Progenitor cell of endocrine pancreas (in vitro differentiated cells): Measurements from ENCODE around the gene FBXO48. TPM values are rescaled to one million over a fixed set of nuclear protein-coding genes. Genes with fewer than 3 reads are reported as not detected.

Experiments used
- DNase-seq: peaks from one replicate; pipeline ENCODE4 v3.0.0; 2021; ENCODE audit warnings: low spot score; ENCODE audit not compliant: unreplicated experiment
- H3K27ac Mint-ChIP-seq: 2 replicates; pipeline ENCODE4 v1.8.0; 2021; ENCODE audit warnings: mild to moderate bottlenecking, moderate library complexity, mixed read lengths
- H3K27me3 Mint-ChIP-seq: 2 replicates; pipeline ENCODE4 v1.8.0; 2021; ENCODE audit warnings: mixed read lengths
- H3K36me3 Mint-ChIP-seq: 2 replicates; pipeline ENCODE4 v1.8.0; 2022; ENCODE audit warnings: mixed read lengths; ENCODE audit not compliant: insufficient read depth
- H3K4me1 Mint-ChIP-seq: 2 replicates; pipeline ENCODE4 v1.8.0; 2021; ENCODE audit warnings: low read depth, mixed read lengths
- H3K4me3 Mint-ChIP-seq: 2 replicates; pipeline ENCODE4 v1.8.0; 2021; ENCODE audit warnings: low read depth, mild to moderate bottlenecking, moderate library complexity, mixed read lengths
- H3K9me3 Mint-ChIP-seq: 2 replicates; pipeline ENCODE4 v1.8.0; 2021; ENCODE audit warnings: low read depth, mixed read lengths
- CTCF ChIP-seq: fragments of 200-600 bp; sonication (generic); IDR thresholded peaks from one replicate; pipeline ENCODE4 v1.5.0; 2021; ENCODE audit warnings: antibody characterized with exemption, mild to moderate bottlenecking; ENCODE audit not compliant: unreplicated experiment
- total RNA-seq: library from RNA; stranded (reverse); gene quantifications from 2 replicates; pipeline ENCODE4 v1.2.1, GENCODE V29; 2021

The FBXO48 gene
- total RNA-seq, 1 donor from 2014 or later: 1.5 TPM

GRCh38 chr2:68425503-68425902 is 41.6 kb downstream of the FBXO48 start:
- H3K27me3 Mint-ChIP-seq: peaks cover 18% of the 10 kb centered on the region

GRCh38 chr2:68423966-68424650 is 43.0 kb downstream of the FBXO48 start:
- Mint-ChIP-seq H3K27ac (no peak overlapping the region), H3K36me3 (no peaks in the 10 kb centered on the region), H3K9me3 (no peaks in the 10 kb centered on the region), H3K4me3 (no peak overlapping the region), H3K4me1 (no peaks in the 10 kb centered on the region), H3K27me3 (peaks cover 15% of the 10 kb centered on the region)
- no peak for DNase-seq
- no peak for TF ChIP-seq CTCF

More at GRCh38 chr2:68425503-68425902, 41.6 kb downstream of the FBXO48 start:
- no peak for DNase-seq
- Mint-ChIP-seq H3K9me3 (no peaks in the 10 kb centered on the region), H3K36me3 (no peaks in the 10 kb centered on the region), H3K4me3 (no peak overlapping the region), H3K4me1 (no peaks in the 10 kb centered on the region), H3K27ac (no peak overlapping the region)
- TF ChIP-seq CTCF: no peak

- Mint-ChIP-seq H3K36me3 (no peaks in the 10 kb centered on the region), H3K9me3 (no peaks in the 10 kb centered on the region), H3K27me3 (peaks cover 24% of the 10 kb centered on the region), H3K4me3 (no peak overlapping the region), H3K4me1 (peaks cover 5% of the 10 kb centered on the region), H3K27ac (no peak overlapping the region)
- no peak for TF ChIP-seq CTCF
- no peak for DNase-seq
Measured at GRCh38 chr2:68420254-68420910, 46.7 kb downstream of the FBXO48 start.

GRCh38 chr2:68418855-68419254 is 48.2 kb downstream of the FBXO48 start:
- Mint-ChIP-seq H3K36me3 (no peaks in the 10 kb centered on the region), H3K4me1 (peaks cover 7% of the 10 kb centered on the region), H3K4me3 (no peak overlapping the region), H3K27me3 (peaks cover 24% of the 10 kb centered on the region), H3K27ac (no peak overlapping the region), H3K9me3 (no peaks in the 10 kb centered on the region)
- no peak for DNase-seq
- no peak for TF ChIP-seq CTCF

GRCh38 chr2:68418419-68418818 is 48.7 kb downstream of the FBXO48 start:
- no peak overlapping the region for H3K27ac Mint-ChIP-seq
- peaks cover 24% of the 10 kb centered on the region for H3K27me3 Mint-ChIP-seq
- H3K4me3 Mint-ChIP-seq: no peak overlapping the region
- H3K4me1 Mint-ChIP-seq: peaks cover 7% of the 10 kb centered on the region
- no peaks in the 10 kb centered on the region for H3K9me3 Mint-ChIP-seq
- no peaks in the 10 kb centered on the region for H3K36me3 Mint-ChIP-seq
- TF ChIP-seq CTCF: no peak
- no peak for DNase-seq
